Osteocyte (in vitro differentiated cells): Measurements from ENCODE around the gene DCST2. TPM values are rescaled to one million over a fixed set of nuclear protein-coding genes. Genes with fewer than 3 reads are reported as not detected.

Experiments used
- DNase-seq: peaks from one replicate; pipeline ENCODE4 v3.0.0; 2021; ENCODE audit warnings: mixed read lengths; ENCODE audit not compliant: unreplicated experiment; ENCODE audit errors: extremely low spot score
- H3K27ac Mint-ChIP-seq: one replicate; pipeline ENCODE4 v1.8.0; 2021; ENCODE audit warnings: mild to moderate bottlenecking, mixed read lengths; ENCODE audit not compliant: unreplicated experiment
- H3K27me3 Mint-ChIP-seq: one replicate; pipeline ENCODE4 v1.8.0; 2021; ENCODE audit warnings: mixed read lengths; ENCODE audit not compliant: unreplicated experiment
- H3K36me3 Mint-ChIP-seq: one replicate; pipeline ENCODE4 v1.8.0; 2021; ENCODE audit warnings: mixed read lengths; ENCODE audit not compliant: unreplicated experiment
- H3K4me1 Mint-ChIP-seq: one replicate; pipeline ENCODE4 v1.8.0; 2021; ENCODE audit warnings: mixed read lengths; ENCODE audit not compliant: unreplicated experiment
- H3K4me3 Mint-ChIP-seq: one replicate; pipeline ENCODE4 v1.8.0; 2021; ENCODE audit warnings: mild to moderate bottlenecking, moderate library complexity, mixed read lengths; ENCODE audit not compliant: unreplicated experiment
- H3K9me3 Mint-ChIP-seq: one replicate; pipeline ENCODE4 v1.8.0; 2021; ENCODE audit warnings: mixed read lengths; ENCODE audit not compliant: unreplicated experiment
- CTCF ChIP-seq: fragments of 200-600 bp; sonication (generic); IDR thresholded peaks from 2 replicates; pipeline ENCODE4 v1.5.0; 2021; ENCODE audit warnings: antibody characterized with exemption, mild to moderate bottlenecking, moderate library complexity
- total RNA-seq: library from RNA; stranded (reverse); gene quantifications from 2 replicates; pipeline ENCODE4 v1.2.1, GENCODE V29; 2021

DCST2 gene
- total RNA-seq, 1 donor from 2014 or later, result 0.75 TPM

GRCh38 chr1:155016231-155016831, 17.2 kb downstream of the DCST2 start:
- Mint-ChIP-seq H3K9me3 (no peaks in the 10 kb centered on the region), H3K36me3 (no peaks in the 10 kb centered on the region), H3K27me3 (no peaks in the 10 kb centered on the region), H3K27ac (peak overlapping the region; percentile 88), H3K4me1 (peaks cover 32% of the 10 kb centered on the region), H3K4me3 (no peak overlapping the region)
- DNase-seq, result no peak
- TF ChIP-seq CTCF, result no peak

- no peak for TF ChIP-seq CTCF
- no peaks in the 10 kb centered on the region for H3K36me3 Mint-ChIP-seq
- no peaks in the 10 kb centered on the region for H3K27me3 Mint-ChIP-seq
- H3K4me3 Mint-ChIP-seq, result no peak overlapping the region
- H3K4me1 Mint-ChIP-seq, result peaks cover 35% of the 10 kb centered on the region
- DNase-seq, result no peak
- H3K27ac Mint-ChIP-seq, result peak overlapping the region; percentile 73
- H3K9me3 Mint-ChIP-seq, result no peaks in the 10 kb centered on the region
These were observed 17.9 kb downstream of the DCST2 start for GRCh38 chr1:155015527-155016230.

GRCh38 chr1:155014709-155015508, 18.7 kb downstream of the DCST2 start:
- TF ChIP-seq CTCF, result no peak
- Mint-ChIP-seq H3K36me3 (no peaks in the 10 kb centered on the region), H3K9me3 (no peaks in the 10 kb centered on the region), H3K4me3 (no peak overlapping the region), H3K4me1 (peaks cover 34% of the 10 kb centered on the region), H3K27me3 (no peaks in the 10 kb centered on the region), H3K27ac (no peak overlapping the region)
- no peak for DNase-seq

GRCh38 chr1:155013632-155014031, 19.9 kb downstream of the DCST2 start:
- Mint-ChIP-seq H3K9me3 (no peaks in the 10 kb centered on the region), H3K4me3 (no peak overlapping the region), H3K27ac (no peak overlapping the region), H3K27me3 (no peaks in the 10 kb centered on the region), H3K36me3 (peaks cover 2% of the 10 kb centered on the region), H3K4me1 (peaks cover 25% of the 10 kb centered on the region)
- no peak for DNase-seq
- no peak for TF ChIP-seq CTCF
